Activated CD4-positive, alpha-beta T cell treated with anti-CD3 and anti-CD28 coated beads, Interleukin-2, amount 50 U/mL, for 4 hours (primary cell): Measurements from ENCODE around the gene CDH26.

Experiments
- DNase-seq, 2 experiments: peaks; one replicate each; pipeline ENCODE4 v3.0.0-alpha.2; 2020

The CDH26 gene

DNA sequence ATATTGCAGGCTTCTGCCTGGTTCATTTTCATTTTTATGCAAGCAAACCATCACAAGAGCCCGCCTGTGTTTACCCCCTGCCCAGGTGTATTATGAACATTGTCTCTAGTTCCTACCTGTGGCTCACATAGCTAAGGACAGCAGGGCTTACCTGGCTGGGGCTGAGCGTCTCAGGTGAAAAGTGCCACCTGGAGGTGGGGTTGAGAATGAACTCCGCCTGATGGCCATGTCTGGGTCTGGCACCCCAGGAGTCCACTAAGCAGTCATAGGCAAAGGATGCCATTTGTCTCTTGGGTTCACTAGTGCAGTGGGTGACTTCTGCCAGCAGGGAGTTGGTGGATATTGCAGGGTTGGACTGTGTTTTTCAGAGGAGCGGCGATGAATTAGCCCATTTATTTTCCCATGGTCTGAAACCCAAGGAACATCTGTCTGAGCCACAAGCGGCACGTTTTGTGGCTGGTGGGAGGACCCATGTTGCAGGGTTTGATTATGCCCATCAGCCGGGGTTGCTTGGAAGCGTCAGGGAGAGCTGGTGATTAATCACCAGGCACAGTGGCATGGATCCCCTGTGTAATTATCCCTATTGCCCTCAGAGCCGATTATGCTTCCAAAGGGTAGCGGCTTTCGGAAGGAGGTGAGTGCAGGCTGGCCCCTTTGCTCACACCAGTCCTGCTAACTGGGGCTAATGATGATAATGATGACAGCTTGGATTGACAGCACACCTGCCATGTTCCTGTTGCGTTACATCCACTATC, 92.1 kb downstream of the CDH26 start:
- no peak for DNase-seq

- DNase-seq = no peak
Observed at GRCh38 chr20:60051911-60052310, 93.7 kb downstream of the CDH26 start.

DNA sequence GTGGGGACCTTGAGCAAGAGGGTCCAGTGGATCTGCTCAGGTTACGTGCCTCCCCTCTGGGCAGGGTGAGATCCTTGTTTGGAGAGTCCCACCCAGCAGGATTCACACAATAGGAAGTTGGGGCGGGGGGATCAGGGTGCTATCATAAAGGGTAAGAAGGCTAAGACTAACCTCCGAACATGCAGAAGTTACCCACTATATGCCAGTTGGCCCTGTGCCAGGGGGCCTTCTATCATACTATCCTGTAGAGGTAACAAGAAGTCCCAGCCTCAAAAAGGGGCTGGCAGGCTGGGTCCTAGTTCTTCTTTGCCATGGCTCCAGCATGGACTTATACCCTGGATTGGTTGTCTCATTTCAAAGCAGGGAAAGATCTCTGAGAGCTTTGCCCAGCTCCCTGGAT, 94.1 kb downstream of the CDH26 start:
- DNase-seq = no peak

- DNase-seq = no peak
Observed at GRCh38 chr20:60053125-60053817, 95.0 kb downstream of the CDH26 start.

GRCh38 chr20:60053818-60054190, 95.6 kb downstream of the CDH26 start:
- no peak for DNase-seq

GRCh38 chr20:60054716-60055634, 96.8 kb downstream of the CDH26 start:
- no peak for DNase-seq

GRCh38 chr20:60055740-60056139, 97.5 kb downstream of the CDH26 start:
- peak in 1 of 2 experiments; percentile 4 for DNase-seq

DNA sequence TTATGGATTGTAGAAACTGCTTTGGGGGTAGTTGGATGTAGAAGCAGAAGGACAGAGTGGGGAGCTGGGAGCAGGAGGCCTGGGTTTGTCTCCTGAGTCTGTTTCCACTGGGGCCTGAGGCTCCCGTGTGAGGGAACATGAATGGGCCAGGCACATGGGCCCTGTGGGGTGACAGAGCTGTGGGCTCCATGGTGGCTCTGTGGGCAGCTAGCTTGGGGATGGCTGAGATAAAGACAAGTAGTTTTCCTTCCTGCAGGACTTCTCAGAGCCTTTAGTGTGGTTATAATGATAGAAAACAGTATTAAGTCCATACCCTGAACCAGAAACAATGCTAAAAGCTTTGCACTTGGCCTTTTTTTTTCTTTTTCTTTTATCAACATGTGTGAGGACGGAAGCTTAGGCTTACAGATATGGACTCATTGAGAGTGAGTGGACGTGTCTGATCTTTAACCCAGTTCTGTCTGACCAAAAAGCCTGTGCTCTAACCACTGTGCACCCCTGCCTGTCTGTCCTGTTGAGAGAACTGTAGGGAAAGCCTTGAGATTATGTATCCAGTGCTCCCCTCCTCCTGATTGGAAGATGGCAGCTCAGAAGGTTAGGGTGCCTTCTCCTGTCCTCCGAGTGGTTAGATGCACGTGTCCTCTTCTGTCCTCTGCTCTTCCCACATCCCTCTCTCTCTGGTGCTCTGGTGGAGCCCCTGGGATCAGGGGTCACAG, 98.3 kb downstream of the CDH26 start:
- DNase-seq = no peak

DNA sequence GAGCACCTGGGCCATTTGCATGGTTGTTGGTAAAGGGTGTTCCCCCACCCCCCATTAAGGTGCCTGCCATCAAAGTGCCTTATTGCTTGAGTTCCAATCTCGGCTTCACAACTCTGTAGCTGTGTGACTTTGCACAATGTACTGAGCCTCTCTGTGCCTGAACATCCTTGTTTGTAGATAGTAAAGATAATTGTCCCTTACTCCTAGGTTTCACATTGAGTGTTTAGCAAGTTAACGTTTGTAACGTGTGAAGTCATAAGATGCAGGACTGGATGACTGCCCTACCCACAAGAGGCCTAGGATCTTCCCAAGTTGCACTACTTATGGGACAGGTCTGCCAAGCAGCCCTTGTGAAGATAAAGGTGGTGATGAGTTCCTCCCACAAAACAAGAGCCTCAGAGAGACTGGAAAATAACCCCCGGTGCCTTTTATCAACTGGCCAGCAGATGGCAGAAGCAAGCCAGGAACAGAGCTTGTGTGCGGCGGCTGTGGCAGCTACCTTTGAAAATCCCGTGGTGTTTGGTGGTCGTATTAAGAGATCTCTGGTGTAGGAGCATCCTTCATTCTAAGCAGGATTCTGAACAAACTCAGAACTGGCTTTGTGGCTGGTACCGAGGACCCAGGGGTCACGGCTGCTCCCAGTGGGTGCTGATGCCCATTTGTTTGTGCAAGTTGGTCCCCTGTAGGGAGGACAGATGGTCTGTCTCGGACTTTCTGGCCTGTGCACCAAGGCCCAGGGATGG, 99.1 kb downstream of the CDH26 start:
- peak; percentile 48 to 55 for DNase-seq

GRCh38 chr20:60057866-60058807, 99.9 kb downstream of the CDH26 start:
- no peak for DNase-seq

- DNase-seq = no peak
Observed at GRCh38 chr20:60058879-60059278, 100.7 kb downstream of the CDH26 start.

DNA sequence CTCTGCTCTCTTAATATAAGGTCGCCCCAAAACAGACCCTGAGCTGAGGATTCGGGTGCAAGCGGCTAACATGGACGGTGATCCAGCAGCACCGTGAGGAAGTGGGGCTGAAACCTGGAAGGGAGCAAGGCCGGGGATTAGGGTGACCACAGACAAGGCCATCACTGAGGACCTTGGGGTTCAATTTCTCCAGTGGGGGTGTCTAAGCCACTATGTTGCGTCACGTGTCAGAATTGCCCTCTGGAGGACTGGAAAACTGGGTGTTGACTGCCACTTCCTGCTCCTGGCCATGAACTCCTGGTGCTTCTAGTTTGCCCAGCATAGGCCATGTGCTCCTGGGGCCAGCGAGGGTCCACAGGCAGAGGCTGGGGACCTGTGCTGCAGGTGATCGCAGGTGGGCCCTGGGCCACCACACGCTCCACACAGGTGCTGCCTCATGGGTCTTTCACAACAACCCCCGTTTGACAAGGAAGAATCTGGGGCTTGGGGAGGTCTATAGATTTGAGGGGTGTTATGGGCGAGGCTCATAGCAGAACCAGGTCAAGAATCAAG, 101.9 kb downstream of the CDH26 start:
- DNase-seq = no peak

DNA sequence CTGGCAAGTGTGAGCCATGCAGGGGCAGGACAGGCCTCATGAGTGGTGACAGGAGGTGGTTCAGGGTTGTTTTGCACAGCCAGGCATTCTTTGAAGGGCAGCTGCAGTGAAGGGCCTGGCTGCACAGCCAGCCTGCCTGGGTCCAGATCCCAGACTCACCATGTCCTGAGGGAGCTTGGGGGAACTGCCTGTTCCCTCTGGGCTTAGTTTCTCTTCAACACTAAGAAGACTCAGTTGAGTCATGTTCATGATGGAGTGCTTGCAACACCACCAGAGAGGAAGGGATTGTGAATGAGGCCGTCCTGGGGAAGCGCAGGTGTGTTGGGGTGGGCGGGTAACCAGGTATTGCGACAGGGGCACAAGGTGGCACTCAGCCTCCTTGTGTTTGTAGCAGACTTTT, 102.4 kb downstream of the CDH26 start:
- no peak for DNase-seq

DNA sequence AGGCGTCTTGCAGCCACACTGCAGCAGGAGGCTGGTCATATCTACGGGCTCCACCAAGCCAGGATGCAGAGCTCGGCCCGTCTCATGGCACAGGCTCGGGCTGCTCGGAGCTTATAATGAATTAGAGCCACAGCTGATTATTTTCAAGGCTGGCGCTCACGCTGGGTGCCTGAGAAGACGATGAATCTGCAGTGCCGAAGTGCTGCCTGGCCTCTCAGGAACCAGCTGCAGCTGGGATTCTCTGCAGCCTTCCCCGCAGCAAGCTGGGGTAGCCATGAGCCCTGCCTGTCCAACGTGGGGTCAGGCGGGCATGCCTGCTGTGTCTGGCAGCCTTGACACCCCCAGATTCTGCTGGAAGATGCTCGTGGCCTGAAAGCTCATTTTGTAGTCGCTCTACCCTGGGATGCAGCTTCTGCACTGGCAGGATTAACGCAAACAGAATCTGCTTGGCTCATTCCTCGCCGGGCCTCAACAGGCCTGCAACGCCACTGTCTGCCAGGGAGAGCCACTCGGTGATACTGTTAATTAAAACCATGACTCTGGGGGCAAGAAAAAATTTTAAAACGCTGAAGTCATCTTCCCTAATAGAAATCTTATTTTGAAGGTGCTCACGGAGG, 104.3 kb downstream of the CDH26 start:
- DNase-seq = no peak

DNA sequence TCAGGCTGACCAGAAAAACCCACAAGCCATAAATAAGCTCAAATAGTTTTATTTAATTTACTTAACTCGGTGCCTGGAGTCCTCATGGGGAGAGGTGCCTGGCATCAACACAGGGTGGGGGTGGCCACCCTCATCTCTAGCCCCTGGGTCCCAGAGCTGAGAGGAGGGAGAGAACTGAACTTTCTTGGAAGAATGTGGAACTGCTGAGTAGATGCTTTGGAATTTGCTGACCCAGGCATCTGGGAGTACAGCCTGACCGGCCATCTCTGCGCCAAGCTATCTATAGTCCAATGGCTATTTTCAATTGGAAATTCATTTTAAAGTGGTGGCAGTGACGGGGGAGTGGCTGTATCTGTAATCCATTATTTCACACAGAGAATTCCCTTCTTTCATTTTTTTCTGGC, 104.8 kb downstream of the CDH26 start:
- DNase-seq = no peak

DNA sequence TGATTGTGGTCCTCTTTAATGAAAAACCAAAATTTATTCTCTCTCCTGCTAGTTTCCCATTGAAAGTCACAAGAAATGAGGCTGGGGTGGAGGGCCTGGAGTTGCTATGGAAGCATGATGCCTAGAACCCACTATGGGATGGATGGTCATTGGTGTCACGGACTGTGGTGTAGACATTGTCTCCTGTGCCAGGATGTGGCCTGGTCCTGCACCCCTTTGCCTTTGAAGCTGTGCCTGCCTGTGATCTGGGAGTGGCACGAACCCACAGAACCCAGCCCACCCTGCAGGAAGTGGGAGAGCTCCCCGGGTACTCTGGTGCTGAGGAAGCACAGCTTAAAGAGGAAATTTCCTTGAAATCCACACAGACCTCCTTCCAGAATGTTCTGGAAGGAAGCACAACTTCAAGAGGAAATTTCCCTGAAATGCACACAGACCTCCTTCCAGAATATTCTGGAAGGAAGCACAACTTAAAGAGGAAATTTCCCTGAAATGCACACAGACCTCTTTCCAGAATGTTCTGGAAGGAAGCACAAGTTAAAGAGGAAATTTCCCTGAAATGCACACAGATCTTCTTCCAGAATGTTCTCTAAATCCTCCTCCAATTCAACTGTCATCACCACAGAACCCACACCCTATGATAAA, 105.6 kb downstream of the CDH26 start:
- no peak for DNase-seq
